ENCODE results near the gene TMEM178B.

GRCh38 chr7:141377906-141378305 is 304.0 kb downstream of the TMEM178B start:
- TF ChIP-seq ZNF501 (tag by site-specific recombination; IDR thresholded peaks at IDR 0.05) (no peak), ZNF239 (tag by site-specific recombination; IDR thresholded peaks at IDR 0.05) (no peak), ZNF112 (tag by site-specific recombination; IDR thresholded peaks at IDR 0.05) (no peak)
